Astrocyte of the spinal cord (primary cell): Measurements from ENCODE around the gene WNT5A.

ENCODE experiments used
- DNase-seq: peaks from one replicate; pipeline ENCODE4 v3.0.0; 2011; ENCODE audit warnings: low read depth, low spot score
- H3K4me3 ChIP-seq: 2 replicates; pipeline ENCODE4 v1.5.1; 2011; ENCODE audit warnings: low read depth, mild to moderate bottlenecking, low read length, moderate library complexity
- CTCF ChIP-seq: IDR thresholded peaks from 2 replicates; pipeline ENCODE4 v1.5.1; 2012; ENCODE audit warnings: low read depth, mild to moderate bottlenecking, low read length, inconsistent platforms
- in situ Hi-C: cut with HindIII; loops from 2 replicates; pipeline ENCODE4 v1.10.0; 2017; ENCODE audit warnings: low sequenced_read_pairs

Gene WNT5A

DNA sequence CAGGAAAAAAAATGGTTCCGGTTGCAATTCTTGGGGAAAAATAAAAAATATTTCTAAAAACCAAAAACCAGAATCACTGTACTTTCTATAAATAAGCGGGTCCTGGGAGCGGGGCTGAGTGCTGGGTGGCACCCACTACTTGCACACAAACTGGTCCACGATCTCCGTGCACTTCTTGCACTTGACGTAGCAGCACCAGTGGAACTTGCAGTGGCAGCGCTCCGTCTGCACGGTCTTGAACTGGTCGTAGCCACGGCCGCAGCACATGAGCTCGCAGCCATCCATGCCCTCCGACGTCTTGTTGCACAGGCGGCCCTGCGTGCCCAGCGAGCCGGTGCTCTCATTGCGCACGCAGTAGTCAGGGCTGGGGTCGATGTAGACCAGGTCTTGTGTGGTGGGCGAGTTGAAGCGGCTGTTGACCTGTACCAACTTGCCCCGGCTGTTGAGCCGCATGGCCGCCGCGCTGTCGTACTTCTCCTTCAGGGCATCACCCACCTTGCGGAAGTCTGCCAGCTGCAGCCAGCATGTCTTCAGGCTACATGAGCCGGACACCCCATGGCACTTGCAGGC is 17.1 kb downstream of the WNT5A start:
- TF ChIP-seq CTCF, result no peak
- no peak overlapping the region for H3K4me3 ChIP-seq
- in situ Hi-C loops, result no loop called here

GRCh38 chr3:55468251-55468650 is 18.9 kb downstream of the WNT5A start:
- in situ Hi-C loops, result no loop called here
- DNase-seq, result peak; percentile 76
- TF ChIP-seq CTCF, result no peak
- no peak overlapping the region for H3K4me3 ChIP-seq

More for the DNA sequence above, 17.1 kb downstream of the WNT5A start:
- no peak for DNase-seq

DNA sequence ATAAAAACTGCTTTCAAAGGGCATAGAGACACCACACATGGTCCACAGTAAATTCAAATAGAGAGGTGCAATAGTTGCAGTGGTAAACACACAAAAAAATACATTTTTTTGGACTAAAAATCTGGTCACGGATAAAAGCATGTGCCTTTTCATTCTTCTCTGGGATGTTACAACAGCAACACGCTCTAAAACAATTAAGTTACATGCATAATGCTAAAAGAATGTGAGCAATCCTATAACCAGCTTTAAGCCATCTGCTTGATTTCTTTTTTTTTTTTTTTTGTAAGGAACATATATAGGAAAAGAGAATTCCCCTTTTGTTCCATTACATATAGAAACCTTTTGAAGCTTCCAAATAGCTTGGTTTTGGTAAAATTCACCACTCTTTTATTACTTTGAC is 20.0 kb downstream of the WNT5A start:
- DNase-seq, result peak; percentile 62
- in situ Hi-C loops, result no loop called here

GRCh38 chr3:55466526-55466925 is 20.6 kb downstream of the WNT5A start:
- in situ Hi-C loops, result no loop called here
- no peak for DNase-seq
- TF ChIP-seq CTCF, result no peak
- no peak overlapping the region for H3K4me3 ChIP-seq

More for the DNA sequence above, 20.0 kb downstream of the WNT5A start:
- no peak for TF ChIP-seq CTCF
- H3K4me3 ChIP-seq, result no peak overlapping the region

DNA sequence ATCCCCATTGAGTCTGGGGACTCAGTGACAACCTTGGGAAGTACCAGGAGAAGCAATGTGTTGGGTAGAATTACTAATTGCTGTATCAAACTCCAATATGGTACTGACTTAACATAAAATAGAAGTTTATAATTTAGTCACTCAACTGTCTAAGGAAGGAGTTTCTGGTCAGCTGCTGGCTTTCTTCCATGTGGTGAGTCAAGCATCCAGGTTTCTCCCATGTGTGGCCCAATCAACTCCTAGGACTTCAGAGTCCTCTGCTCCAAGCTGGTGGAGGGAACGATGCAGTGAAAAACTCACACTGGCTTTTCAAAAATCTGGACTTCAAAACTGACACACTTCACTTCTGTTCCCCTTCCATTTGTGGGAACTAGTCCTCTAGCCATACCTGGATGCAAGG is 25.2 kb downstream of the WNT5A start:
- no peak for TF ChIP-seq CTCF
- DNase-seq, result peak; percentile 79
- in situ Hi-C loops, result no loop called here
- no peak overlapping the region for H3K4me3 ChIP-seq

DNA sequence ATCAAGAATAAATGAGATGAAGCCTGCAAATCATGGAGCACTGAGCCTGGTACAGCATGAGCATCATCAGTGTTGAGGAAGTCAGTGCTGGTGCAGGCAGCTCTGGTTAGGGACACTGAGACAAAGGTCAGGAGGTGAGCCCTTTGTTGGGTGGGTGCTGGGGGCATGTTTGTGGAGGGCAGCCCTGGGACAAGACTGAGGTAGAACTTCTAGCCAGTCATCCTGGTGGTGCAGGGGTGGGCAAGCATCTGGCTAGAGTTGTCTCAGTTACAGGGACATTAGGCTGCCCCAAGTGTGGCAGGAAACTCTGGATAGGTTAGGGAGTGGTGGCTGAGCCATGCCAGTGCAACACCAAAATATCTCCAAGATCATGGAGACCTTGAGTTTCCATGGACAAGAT is 27.3 kb downstream of the WNT5A start:
- TF ChIP-seq CTCF, result no peak

More for the DNA sequence above, 27.3 kb downstream of the WNT5A start:
- DNase-seq, result no peak
- no peak overlapping the region for H3K4me3 ChIP-seq
- in situ Hi-C loops, result no loop called here
